IMR-90 (cell line): Measurements from ENCODE around the gene NFIX. TPM values are rescaled to one million over a fixed set of nuclear protein-coding genes. Genes with fewer than 3 reads are reported as not detected.

ENCODE experiments used
- ATAC-seq: fragments of 200-7000 bp; cut with Tn5 transposase; 2 replicates; pipeline ENCODE4 v1.9.1; 2020; ENCODE audit warnings: low read depth, mild to moderate bottlenecking, moderate library complexity
- BruUV-seq: library from RNA; stranded (reverse); fragments of 400-500 nt; replicated peaks from 2 replicates; lab custom pipeline; 2021; lab: Mats Ljungman, UMichigan
- CTCF ChIA-PET: fragments of 300-600 bp; formaldehyde crosslinking; extraction: SDS; loops from one replicate; lab custom pipeline; 2021; ENCODE audit warnings: antibody characterized with exemption; lab: Yijun Ruan, JAX
- POLR2A ChIA-PET: fragments of 300-600 bp; sonication (Branson Sonifier 250); formaldehyde crosslinking; loops from one replicate; lab custom pipeline; 2022; ENCODE audit warnings: antibody characterized with exemption; ENCODE audit not compliant: unreplicated experiment; lab: Charles Lee
- DNase-seq: peaks from one replicate; pipeline ENCODE4 v3.0.0; 2013
- H2AFZ ChIP-seq: replicated peaks from 2 replicates; pipeline ENCODE3; 2013; ENCODE audit warnings: low read length, mild to moderate bottlenecking; ENCODE audit not compliant: poor library complexity
- H2AK5ac ChIP-seq: 2 replicates; pipeline ENCODE4 v1.6.1; 2013; ENCODE audit warnings: low read depth, low read length, inconsistent platforms
- H2AK9ac ChIP-seq: replicated peaks from 2 replicates; pipeline ENCODE3; 2013; ENCODE audit warnings: mild to moderate bottlenecking, low read depth, low read length, moderate library complexity; ENCODE audit not compliant: poor library complexity
- H2BK120ac ChIP-seq: 2 replicates; pipeline ENCODE4 v1.6.1; 2013; ENCODE audit warnings: low read depth, low read length, inconsistent platforms
- H2BK15ac ChIP-seq: 3 replicates; pipeline ENCODE4 v1.6.1; 2013; ENCODE audit warnings: low read depth, low read length, inconsistent platforms
- H2BK20ac ChIP-seq: 2 replicates; pipeline ENCODE4 v1.6.1; 2013; ENCODE audit warnings: low read depth, mild to moderate bottlenecking, inconsistent platforms, low read length, moderate library complexity
- H2BK5ac ChIP-seq: 2 replicates; pipeline ENCODE4 v1.6.1; 2013; ENCODE audit warnings: mild to moderate bottlenecking, low read depth, low read length, inconsistent platforms; ENCODE audit not compliant: poor library complexity, severe bottlenecking
- H3K14ac ChIP-seq: replicated peaks from 2 replicates; pipeline ENCODE4 v1.6.1; 2013; ENCODE audit warnings: low read depth, low read length, inconsistent platforms
- H3K18ac ChIP-seq: 2 replicates; pipeline ENCODE4 v1.6.1; 2013; ENCODE audit warnings: low read depth, low read length, control low read depth
- H3K23ac ChIP-seq: 2 replicates; pipeline ENCODE4 v1.6.1; 2013; ENCODE audit warnings: low read depth, low read length, inconsistent platforms
- H3K27ac ChIP-seq: 2 replicates; pipeline ENCODE4 v1.5.1; 2013; ENCODE audit warnings: mild to moderate bottlenecking, control low read depth, low read length; ENCODE audit not compliant: insufficient read depth
- H3K27me3 ChIP-seq: 2 replicates; pipeline ENCODE4 v1.6.1; 2013; ENCODE audit warnings: low read length; ENCODE audit not compliant: control insufficient read depth, insufficient read depth
- H3K36me3 ChIP-seq: 2 replicates; pipeline ENCODE4 v1.6.1; 2013; ENCODE audit warnings: low read length, mixed read lengths; ENCODE audit not compliant: control insufficient read depth, insufficient read depth
- H3K4ac ChIP-seq: 2 replicates; pipeline ENCODE4 v1.6.1; 2013; ENCODE audit warnings: low read depth, low read length, inconsistent platforms
- H3K4me1 ChIP-seq: 2 replicates; pipeline ENCODE4 v1.6.1; 2013; ENCODE audit warnings: low read length, mixed read lengths; ENCODE audit not compliant: control insufficient read depth, insufficient read depth
- H3K4me2 ChIP-seq: 2 replicates; pipeline ENCODE4 v1.6.1; 2013; ENCODE audit warnings: low read depth, mild to moderate bottlenecking, control low read depth, low read length, moderate library complexity
- H3K4me3 ChIP-seq: 2 replicates; pipeline ENCODE4 v1.5.1; 2013; ENCODE audit warnings: low read depth, mild to moderate bottlenecking, control low read depth, low read length, moderate library complexity; ENCODE audit not compliant: insufficient read depth
- H3K56ac ChIP-seq: 2 replicates; pipeline ENCODE4 v1.6.1; 2013; ENCODE audit warnings: low read length, inconsistent platforms; ENCODE audit not compliant: insufficient read depth; ENCODE audit errors: extremely low read depth
- H3K79me1 ChIP-seq, 2 experiments: 2 replicates each; pipeline ENCODE4 v1.6.1; 2013; ENCODE audit warnings: low read length in 2 of 2, inconsistent platforms in 1 of 2, low read depth in 1 of 2
- H3K9ac ChIP-seq: 2 replicates; pipeline ENCODE4 v1.6.1; 2013; ENCODE audit warnings: low read depth, low read length, control low read depth
- H3K9me1 ChIP-seq: 2 replicates; pipeline ENCODE4 v1.6.1; 2013; ENCODE audit warnings: low read length, inconsistent platforms; ENCODE audit not compliant: insufficient read depth
- H3K9me3 ChIP-seq: 2 replicates; pipeline ENCODE4 v1.6.1; 2013; ENCODE audit warnings: low read length; ENCODE audit not compliant: control insufficient read depth, insufficient read depth
- H4K20me1 ChIP-seq: 2 replicates; pipeline ENCODE4 v1.6.1; 2013; ENCODE audit warnings: low read length, inconsistent platforms; ENCODE audit not compliant: insufficient read depth
- H4K5ac ChIP-seq: 2 replicates; pipeline ENCODE4 v1.6.1; 2013; ENCODE audit warnings: mild to moderate bottlenecking, low read depth, low read length, control low read depth
- H4K8ac ChIP-seq, 2 experiments: 2 replicates each; pipeline ENCODE4 v1.6.1; 2013; ENCODE audit warnings: low read depth in 2 of 2, low read length in 2 of 2, control low read depth in 1 of 2, inconsistent platforms in 1 of 2
- H4K91ac ChIP-seq: 2 replicates; pipeline ENCODE4 v1.6.1; 2013; ENCODE audit warnings: low read depth, low read length, inconsistent platforms; ENCODE audit not compliant: insufficient read depth
- FOS ChIP-seq: fragments of 150-350 bp; IDR thresholded peaks from 2 replicates; pipeline ENCODE4 v1.6.1; 2016; ENCODE audit warnings: low read depth, low read length
- MAZ ChIP-seq: IDR thresholded peaks from 2 replicates; pipeline ENCODE4 v1.6.1; 2012; ENCODE audit warnings: low read depth, mild to moderate bottlenecking, low read length, improper control_type of control experiment, moderate library complexity, borderline replicate concordance
- MXI1 ChIP-seq: IDR thresholded peaks from 2 replicates; pipeline ENCODE4 v1.6.1; 2012; ENCODE audit warnings: low read depth, mild to moderate bottlenecking, low read length, moderate library complexity, borderline replicate concordance
- POLR2A ChIP-seq: IDR thresholded peaks from 2 replicates; pipeline ENCODE4 v1.6.1; 2012; ENCODE audit warnings: mild to moderate bottlenecking, low read depth, low read length
- WGBS, 2 experiments: methylation state at CpG; one replicate each; pipeline versions ENCODE4 v1.1.5 to v1.1.7; 2013; ENCODE audit warnings: missing lambda C conversion rate in 2 of 2; ENCODE audit not compliant: insufficient read length in 1 of 2; ENCODE audit errors: extremely low coverage in 2 of 2; 5-methylcytosine and 5-hydroxymethylcytosine counted together
- dilution Hi-C: fragments of 300-500 bp; cut with HindIII; formaldehyde crosslinking; loops from one replicate; pipeline ENCODE4 v1.14.3; 2018; ENCODE audit warnings: low sequenced_read_pairs; ENCODE audit not compliant: unreplicated experiment
- in situ Hi-C: fragments of 300-500 bp; cut with MboI; formaldehyde crosslinking; loops from 3 replicates; pipeline ENCODE4 v1.14.3; 2019; ENCODE audit warnings: low sequenced_read_pairs, inconsistent platforms, mixed read lengths
- intact Hi-C: fragments of 100-400 bp; cut with micrococcal nuclease; formaldehyde crosslinking; loops from 2 replicates; pipeline ENCODE4 v1.10.0; 2022
- polyA plus RNA-seq, 3 experiments: library from polyadenylated mRNA; depleted of rRNA; stranded (reverse); fragments of >200 nt; gene quantifications; 2 replicates each; pipeline ENCODE4 v1.2.3, GENCODE V29; 2012; ENCODE audit warnings: low replicate concordance in 1 of 3
- total RNA-seq: library from RNA; depleted of rRNA; stranded (reverse); fragments of >200 nt; gene quantifications from 2 replicates; pipeline ENCODE4 v1.2.3, GENCODE V29; 2012
- TF ChIP-seq, protein P1 (sequence below): conservative IDR thresholded peaks from 2 replicates; pipeline ENCODE4 v1.5.1; 2012; ENCODE audit warnings: mild to moderate bottlenecking, low read depth, low read length, improper control_type of control experiment

Gene NFIX
- total and polyA plus RNA-seq, 2 of the 4 experiments (the other 2 are of a cell fraction), result 10.2 to 47.7 TPM

DNA sequence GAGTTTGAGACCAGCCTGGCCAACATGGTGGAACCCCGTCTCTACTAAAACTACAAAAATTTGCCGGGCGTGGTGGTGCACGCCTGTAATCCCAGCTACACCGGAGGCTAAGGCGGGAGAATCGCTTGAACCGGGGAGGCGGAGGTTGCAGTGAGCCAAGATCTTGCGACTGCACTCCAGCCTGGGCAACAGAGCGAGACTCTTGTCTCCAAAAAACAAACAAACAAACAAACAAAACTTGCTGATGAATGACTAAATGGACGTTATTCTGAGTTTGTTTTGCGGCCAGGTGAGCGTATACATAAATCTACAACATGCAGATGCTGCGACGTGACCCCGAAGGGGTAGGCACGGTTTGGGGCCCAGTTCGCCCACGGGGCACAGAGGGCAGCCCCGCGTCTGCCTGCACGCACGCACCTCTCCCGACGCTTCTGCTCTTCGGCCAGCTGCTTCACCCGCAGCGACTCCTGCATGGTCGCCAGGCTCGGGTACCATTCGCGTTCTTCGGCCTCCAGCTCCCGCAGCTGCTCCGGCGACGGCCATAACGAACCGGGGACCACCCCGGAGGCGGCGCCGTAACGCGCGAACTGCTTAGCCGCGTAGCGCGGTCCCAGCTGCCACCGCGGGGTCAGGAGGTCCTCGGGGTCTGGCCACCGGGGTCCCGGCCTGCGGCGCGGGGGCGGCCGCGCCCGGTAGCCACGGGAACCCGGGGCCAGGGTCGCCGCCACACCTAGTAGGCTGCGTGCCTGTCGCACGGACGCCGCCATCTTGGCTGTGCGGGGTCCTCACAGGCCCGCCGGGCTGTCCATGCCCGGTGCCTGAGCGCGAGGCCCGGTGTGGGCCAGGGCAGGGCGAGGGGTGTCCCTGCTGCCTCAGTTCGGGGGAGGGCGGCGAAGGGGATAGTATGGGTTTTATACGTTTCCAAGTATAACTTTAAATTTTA is 38.6 kb upstream of the NFIX start, which contains the start of gene GADD45GIP1:
TSS of gene GADD45GIP1 (minus strand) at position 778 of the 943 bp plus-strand sequence. CDS start at position 767, 11 bp downstream.
- intact Hi-C loops, result no loop called here
- Histone ChIP-seq H3K4me3 (peak within 1 kb of the TSS; percentile 98), H2BK5ac (peak within 1 kb of the TSS; percentile 83), H3K9me1 (peaks cover 5% of the 10 kb centered on the region; the same call in 1 of the 2 replicates), H3K4me1 (peaks cover 25% of the 10 kb centered on the region), H3K18ac (peak within 1 kb of the TSS; percentile 68), H3K27me3 (no peaks in the 10 kb centered on the region), H3K4ac (peak within 1 kb of the TSS; percentile 90), H4K91ac (peak within 1 kb of the TSS; percentile 78), H2BK20ac (no peak within 1 kb of the TSS), H2AK9ac (peak within 1 kb of the TSS; percentile 88), H3K9me3 (no peaks in the 10 kb centered on the region), H4K8ac (peak within 1 kb of the TSS; percentile 94 to 98), H3K9ac (peak within 1 kb of the TSS; percentile 93), H3K4me2 (peak within 1 kb of the TSS; percentile 93), H2BK15ac (peak within 1 kb of the TSS; percentile 29; the same call in 1 of the 3 replicates), H2AFZ (peak within 1 kb of the TSS; percentile 92), H3K23ac (peak within 1 kb of the TSS; percentile 84), H3K79me1 (peaks cover 15 to 49% of the 10 kb centered on the region in 2 experiments), H4K5ac (peak within 1 kb of the TSS; percentile 98), H3K27ac (peak within 1 kb of the TSS; percentile 88), H2AK5ac (peak within 1 kb of the TSS; percentile 83), H2BK120ac (peak within 1 kb of the TSS; percentile 1; the same call in 1 of the 2 replicates), H3K14ac (peak within 1 kb of the TSS; percentile 98), H3K56ac (peak within 1 kb of the TSS; percentile 71), H3K36me3 (peaks cover 29% of the 10 kb centered on the region), H4K20me1 (peaks cover 25% of the 10 kb centered on the region; the same call in 1 of the 2 replicates)
- ChIA-PET CTCF (interaction anchor here (3.2 kb wide), 1 partner anchor 9 kb away, joined by 18 read pairs; no protein-coding TSS in a partner anchor), POLR2A (interaction anchor here (1.0 kb wide), 1 partner anchor 11 kb away, joined by 4 read pairs; the partner anchor contains the start of gene RAD23A)
- TSS peak; percentile 55 for BruUV-seq
- dilution Hi-C loops, result no loop called here
- peak; percentile 93 for ATAC-seq
- peak; percentile 69 for DNase-seq
- in situ Hi-C loops, result no loop called here
- WGBS, 2 experiments, result 14% methylated on average over 28 of the region's 84 CpGs; no CpG with 5 or more reads in 1 of the 2 experiments
- TF ChIP-seq, protein P1, sequence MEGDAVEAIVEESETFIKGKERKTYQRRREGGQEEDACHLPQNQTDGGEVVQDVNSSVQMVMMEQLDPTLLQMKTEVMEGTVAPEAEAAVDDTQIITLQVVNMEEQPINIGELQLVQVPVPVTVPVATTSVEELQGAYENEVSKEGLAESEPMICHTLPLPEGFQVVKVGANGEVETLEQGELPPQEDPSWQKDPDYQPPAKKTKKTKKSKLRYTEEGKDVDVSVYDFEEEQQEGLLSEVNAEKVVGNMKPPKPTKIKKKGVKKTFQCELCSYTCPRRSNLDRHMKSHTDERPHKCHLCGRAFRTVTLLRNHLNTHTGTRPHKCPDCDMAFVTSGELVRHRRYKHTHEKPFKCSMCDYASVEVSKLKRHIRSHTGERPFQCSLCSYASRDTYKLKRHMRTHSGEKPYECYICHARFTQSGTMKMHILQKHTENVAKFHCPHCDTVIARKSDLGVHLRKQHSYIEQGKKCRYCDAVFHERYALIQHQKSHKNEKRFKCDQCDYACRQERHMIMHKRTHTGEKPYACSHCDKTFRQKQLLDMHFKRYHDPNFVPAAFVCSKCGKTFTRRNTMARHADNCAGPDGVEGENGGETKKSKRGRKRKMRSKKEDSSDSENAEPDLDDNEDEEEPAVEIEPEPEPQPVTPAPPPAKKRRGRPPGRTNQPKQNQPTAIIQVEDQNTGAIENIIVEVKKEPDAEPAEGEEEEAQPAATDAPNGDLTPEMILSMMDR, result no peak
- TF ChIP-seq MAZ (peak; percentile 54; the same call in 1 of the 2 replicates), FOS (no peak), POLR2A (peak; percentile 92), MXI1 (peak; percentile 69; the same call in 1 of the 2 replicates)
